Activated CD8-positive, alpha-beta memory T cell treated with anti-CD3 and anti-CD28 coated beads, Interleukin-2, amount 50 U/mL, for 24 hours (primary cell): ENCODE data around the gene NLE1.

Experiments
- DNase-seq: peaks from one replicate; pipeline ENCODE4 v3.0.0-alpha.2; 2020; ENCODE audit errors: extremely low read depth

NLE1 gene

DNA sequence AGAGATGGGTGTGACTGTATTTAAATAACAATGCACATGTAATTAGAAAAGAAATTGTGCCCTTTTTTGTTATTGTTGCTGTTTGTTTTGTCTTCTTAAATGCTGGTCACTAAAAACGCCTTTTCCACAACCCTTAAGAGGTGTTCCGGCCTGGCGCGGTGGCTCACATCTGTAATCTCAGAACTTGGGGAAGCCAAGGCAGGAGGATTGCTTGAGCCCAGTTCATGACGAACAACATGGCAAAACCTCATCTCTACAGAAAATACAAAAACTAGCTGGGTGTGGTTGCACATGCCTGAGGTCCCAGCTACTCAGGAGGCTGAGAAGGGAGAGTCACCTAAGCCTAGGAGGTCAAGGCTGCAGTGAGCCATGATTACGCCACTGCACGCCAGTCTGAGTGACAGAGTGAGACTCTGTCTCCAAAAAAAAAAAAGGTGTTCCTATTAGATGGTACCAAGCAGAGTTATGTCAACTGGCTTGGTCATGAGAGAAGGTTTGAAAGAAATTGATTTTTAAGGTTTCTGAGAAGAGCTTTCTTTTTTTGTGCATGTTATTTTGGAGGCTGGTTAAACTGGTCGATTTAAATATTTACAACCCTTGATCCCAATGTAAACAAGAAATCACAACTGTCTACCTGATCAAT is 55.1 kb downstream of the NLE1 start:
- DNase-seq: no peak

GRCh38 chr17:35086164-35086563 is 55.9 kb downstream of the NLE1 start:
- DNase-seq: no peak

- DNase-seq: no peak
Observed at GRCh38 chr17:35084987-35085386, 57.1 kb downstream of the NLE1 start.

DNA sequence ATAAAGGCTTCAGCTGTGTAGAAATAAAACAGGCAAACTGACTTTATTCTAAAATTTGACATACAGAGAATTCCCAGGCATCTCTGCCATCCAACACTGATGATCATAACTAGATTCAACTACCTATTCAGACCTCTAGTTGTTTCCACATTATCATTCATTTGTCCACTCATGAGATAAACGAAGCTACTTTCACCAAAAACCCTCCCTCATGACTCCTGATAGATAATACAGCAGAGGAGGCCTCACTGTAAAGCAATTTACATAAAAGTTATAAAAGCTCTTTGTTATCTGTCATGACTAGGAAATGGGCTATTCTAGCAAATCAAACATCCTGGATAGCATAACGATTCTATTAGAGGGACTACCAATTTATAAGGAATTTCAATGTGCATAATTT is 59.0 kb downstream of the NLE1 start:
- no peak for DNase-seq

GRCh38 chr17:35082073-35082657 is 59.9 kb downstream of the NLE1 start:
- DNase-seq: no peak

- no peak for DNase-seq
Observed at GRCh38 chr17:35081638-35082037, 60.5 kb downstream of the NLE1 start.

GRCh38 chr17:35080536-35080935 is 61.6 kb downstream of the NLE1 start:
- DNase-seq: no peak

GRCh38 chr17:35079547-35080423 is 62.3 kb downstream of the NLE1 start:
- no peak for DNase-seq
